ENCODE data around the gene DEK. TPM values are rescaled to one million over a fixed set of nuclear protein-coding genes. Genes with fewer than 3 reads are reported as not detected.

DEK gene
- total RNA-seq, 2 experiments from 2014 or later, result 223 to 241 TPM

DNA sequence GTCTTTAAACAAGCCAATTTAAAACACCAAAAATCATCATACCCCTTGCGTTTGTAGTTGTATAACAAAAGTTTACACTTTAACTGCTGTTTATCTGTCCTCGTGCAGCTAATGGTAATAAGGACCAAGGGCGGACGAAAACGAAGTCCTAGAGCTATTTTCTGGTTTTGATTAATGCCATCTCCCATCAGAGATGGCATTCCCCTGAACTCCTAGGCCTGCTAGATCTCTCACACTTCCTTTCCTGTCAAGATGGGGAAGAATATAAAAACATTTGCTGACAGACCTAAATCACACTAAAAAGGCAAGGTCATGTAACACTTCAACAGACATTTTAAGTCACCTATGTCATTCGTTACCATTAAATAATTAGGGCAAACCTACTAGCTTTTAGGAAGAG lies 9.5 kb downstream of the DEK start:
- no peak overlapping the region for H3K4me3 Mint-ChIP-seq
- H3K36me3 Mint-ChIP-seq, result peaks cover 59% of the 10 kb centered on the region
- peaks cover 22% of the 10 kb centered on the region for H3K4me1 Mint-ChIP-seq
- H3K27me3 Mint-ChIP-seq, result no peaks in the 10 kb centered on the region
- no peak overlapping the region for H3K27ac Mint-ChIP-seq
- DNase-seq, result no peak
- no peaks in the 10 kb centered on the region for H3K9me3 Mint-ChIP-seq

DNA sequence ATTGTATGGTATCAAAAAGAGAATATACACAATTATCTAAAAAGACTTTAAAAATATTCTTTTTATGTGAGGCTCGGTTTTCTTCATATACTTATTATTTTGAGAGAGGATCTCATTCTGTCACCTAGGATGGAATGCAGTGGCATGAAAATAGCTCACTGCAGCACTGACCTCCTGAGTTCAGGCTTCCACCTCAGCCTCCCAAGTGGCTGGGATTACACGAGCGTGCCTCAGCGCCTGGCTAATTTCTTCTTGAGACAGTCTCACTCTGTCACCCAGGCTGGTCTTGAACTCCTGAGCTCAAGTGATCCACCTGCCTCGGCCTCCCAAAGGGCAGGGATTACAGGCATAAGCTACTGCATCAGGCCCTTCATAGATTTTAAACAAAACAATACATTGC lies 10.7 kb downstream of the DEK start:
- Mint-ChIP-seq H3K27me3 (no peaks in the 10 kb centered on the region), H3K9me3 (no peaks in the 10 kb centered on the region), H3K4me3 (no peak overlapping the region), H3K27ac (no peak overlapping the region), H3K36me3 (peaks cover 62% of the 10 kb centered on the region), H3K4me1 (peaks cover 16% of the 10 kb centered on the region)
- DNase-seq, result no peak

DNA sequence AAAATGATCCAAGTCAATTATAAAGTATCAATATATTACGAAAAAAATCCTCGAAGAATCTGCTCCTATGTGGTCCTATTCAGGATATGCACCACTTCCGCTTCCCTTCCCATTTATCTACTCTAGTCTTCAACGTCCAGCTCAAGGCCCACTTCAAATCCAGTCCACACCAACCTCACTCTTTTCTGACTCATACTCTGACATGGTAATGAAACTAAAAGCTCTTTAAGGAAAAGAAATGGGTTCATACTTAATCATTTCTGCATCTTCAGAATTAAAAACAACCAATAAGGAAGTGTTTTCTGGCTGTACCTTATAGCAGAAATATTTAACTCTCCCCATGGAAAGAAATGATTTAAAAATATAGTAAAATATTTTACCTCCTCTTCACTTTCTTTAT lies 15.1 kb downstream of the DEK start:
- H3K9me3 Mint-ChIP-seq, result peaks cover 10% of the 10 kb centered on the region
- peaks cover 74% of the 10 kb centered on the region for H3K36me3 Mint-ChIP-seq
- H3K27ac Mint-ChIP-seq, result no peak overlapping the region
- no peaks in the 10 kb centered on the region for H3K27me3 Mint-ChIP-seq
- no peak overlapping the region for H3K4me3 Mint-ChIP-seq
- DNase-seq, result no peak
- H3K4me1 Mint-ChIP-seq, result peaks cover 31% of the 10 kb centered on the region

DNA sequence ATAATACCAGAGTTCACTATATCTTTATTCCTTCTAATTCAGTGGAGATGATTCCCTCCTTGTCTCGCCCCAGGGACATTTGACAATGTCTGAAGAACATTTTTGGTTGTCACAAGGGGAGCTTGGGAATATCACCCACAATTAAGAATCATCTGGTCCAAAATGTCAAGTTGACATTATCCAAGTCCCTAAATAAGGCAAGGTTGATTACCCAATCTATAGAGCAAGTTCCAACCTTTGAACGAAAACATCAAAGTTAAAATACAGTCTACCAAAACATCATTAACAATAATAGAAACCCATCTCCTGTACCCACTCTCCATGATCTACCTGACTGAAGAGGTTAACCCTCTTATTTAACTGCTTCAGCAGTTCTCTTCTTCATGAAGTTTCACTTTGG lies 15.6 kb downstream of the DEK start:
- Mint-ChIP-seq H3K27me3 (no peaks in the 10 kb centered on the region), H3K27ac (no peak overlapping the region), H3K4me3 (no peak overlapping the region), H3K4me1 (peaks cover 34% of the 10 kb centered on the region), H3K36me3 (peaks cover 77% of the 10 kb centered on the region), H3K9me3 (peaks cover 10% of the 10 kb centered on the region)
- DNase-seq, result no peak

DNA sequence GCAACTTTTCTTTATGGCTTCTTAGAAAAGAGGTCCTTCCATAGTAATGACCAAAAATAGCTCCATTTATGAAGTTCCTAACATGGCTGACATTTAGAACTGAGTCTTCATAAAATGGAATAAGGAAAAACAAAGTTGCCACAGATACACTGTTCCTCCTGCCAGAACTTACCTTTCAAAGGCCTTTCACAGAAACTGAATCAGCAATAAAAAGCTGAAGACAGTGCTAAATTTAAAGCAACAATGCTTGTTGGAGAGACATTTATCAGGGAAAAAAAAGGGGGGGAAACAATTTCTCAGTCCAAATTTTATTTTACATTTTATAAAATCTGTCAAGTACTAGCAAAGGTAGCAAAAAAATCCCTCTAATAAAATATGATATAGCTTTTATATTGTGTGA lies 17.3 kb downstream of the DEK start:
- Mint-ChIP-seq H3K27ac (no peak overlapping the region), H3K4me1 (peaks cover 45% of the 10 kb centered on the region), H3K36me3 (peaks cover 83% of the 10 kb centered on the region), H3K9me3 (peaks cover 12% of the 10 kb centered on the region), H3K4me3 (no peak overlapping the region), H3K27me3 (no peaks in the 10 kb centered on the region)
- no peak for DNase-seq

DNA sequence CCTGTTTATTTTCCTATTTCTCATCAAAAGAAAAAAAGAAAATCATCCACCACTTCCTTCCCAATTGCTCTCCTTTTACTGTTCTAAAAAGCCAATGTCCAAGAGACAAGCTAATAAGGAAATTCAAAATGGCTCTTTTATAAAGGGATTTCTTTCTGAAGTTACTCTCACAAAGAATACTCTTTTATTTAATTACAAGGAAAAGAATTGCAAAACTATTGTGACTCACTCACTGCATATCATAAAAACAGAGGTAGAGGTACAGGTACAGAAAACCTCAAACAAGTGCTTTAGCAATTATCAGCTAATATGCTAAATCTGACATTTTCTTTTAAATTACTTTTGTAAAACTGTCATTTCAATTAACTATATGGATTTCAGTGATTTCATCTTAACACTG lies 18.1 kb downstream of the DEK start:
- Mint-ChIP-seq H3K27ac (peak overlapping the region; percentile 62), H3K4me1 (peaks cover 50% of the 10 kb centered on the region), H3K9me3 (peaks cover 12% of the 10 kb centered on the region), H3K27me3 (no peaks in the 10 kb centered on the region), H3K36me3 (peaks cover 82% of the 10 kb centered on the region), H3K4me3 (no peak overlapping the region)
- DNase-seq, result no peak

DNA sequence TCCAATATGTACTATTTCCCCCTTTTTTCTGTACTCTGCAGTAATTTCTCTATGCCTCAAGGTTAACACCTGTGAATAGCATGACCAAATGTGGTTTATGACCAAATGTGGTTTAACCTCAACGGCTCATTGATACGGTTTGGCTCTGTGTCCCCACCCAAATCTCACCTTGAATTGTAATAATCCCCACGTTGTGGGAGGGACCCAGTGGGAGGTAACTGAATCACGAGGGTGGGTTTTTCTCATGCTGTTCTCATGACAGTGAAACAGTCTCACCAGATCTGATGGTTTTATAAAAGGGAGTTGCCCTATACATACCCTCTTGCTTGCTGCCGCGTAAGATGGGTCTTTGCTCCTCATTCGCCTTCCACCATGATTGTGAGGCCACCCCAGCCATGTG lies 18.7 kb downstream of the DEK start:
- H3K36me3 Mint-ChIP-seq, result peaks cover 85% of the 10 kb centered on the region
- H3K4me1 Mint-ChIP-seq, result peaks cover 54% of the 10 kb centered on the region
- H3K27me3 Mint-ChIP-seq, result no peaks in the 10 kb centered on the region
- H3K4me3 Mint-ChIP-seq, result no peak overlapping the region
- peak overlapping the region; percentile 62 for H3K27ac Mint-ChIP-seq
- H3K9me3 Mint-ChIP-seq, result peaks cover 12% of the 10 kb centered on the region
- DNase-seq, result peak; percentile 48

DNA sequence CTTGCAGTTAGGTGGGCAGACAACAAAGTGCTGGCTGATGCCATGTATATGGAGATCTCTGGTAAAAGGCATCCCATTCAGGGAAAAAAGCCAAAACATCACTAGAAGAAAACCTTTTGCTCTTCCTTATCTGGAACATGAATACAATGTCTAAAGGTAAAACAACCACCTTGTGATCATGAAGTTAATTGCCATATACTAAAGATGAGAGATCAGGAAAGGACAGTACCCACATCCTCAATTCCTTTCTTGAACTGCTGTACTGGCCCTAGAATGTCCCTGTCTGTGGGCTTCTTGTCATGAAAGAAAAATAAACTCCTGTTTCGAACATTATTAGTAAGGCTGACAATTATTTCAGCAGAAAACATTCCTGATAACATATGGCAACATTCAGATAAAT lies 19.3 kb downstream of the DEK start:
- peaks cover 12% of the 10 kb centered on the region for H3K9me3 Mint-ChIP-seq
- no peaks in the 10 kb centered on the region for H3K27me3 Mint-ChIP-seq
- H3K4me3 Mint-ChIP-seq, result no peak overlapping the region
- peaks cover 54% of the 10 kb centered on the region for H3K4me1 Mint-ChIP-seq
- no peak for DNase-seq
- peaks cover 85% of the 10 kb centered on the region for H3K36me3 Mint-ChIP-seq
- peak overlapping the region; percentile 62 for H3K27ac Mint-ChIP-seq

DNA sequence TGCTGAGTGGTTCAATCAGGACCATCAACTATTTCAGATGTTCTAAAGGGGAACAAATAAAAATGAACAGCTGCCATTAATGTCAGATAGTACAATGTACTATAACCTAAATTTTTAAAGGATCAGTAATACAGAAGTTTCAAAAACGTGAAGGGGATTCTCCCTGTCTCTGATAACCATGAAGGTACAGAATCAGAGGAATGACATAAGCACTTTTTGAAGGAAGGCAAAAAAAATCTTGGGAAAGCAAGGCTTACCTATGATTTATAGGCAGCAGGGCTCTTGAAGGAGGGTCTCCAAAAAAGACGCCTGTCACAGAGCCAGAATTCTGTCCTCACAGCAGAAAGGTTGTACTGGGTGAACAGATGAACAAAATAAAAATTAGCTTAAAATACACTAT lies 20.1 kb downstream of the DEK start:
- Mint-ChIP-seq H3K27me3 (no peaks in the 10 kb centered on the region), H3K36me3 (peaks cover 80% of the 10 kb centered on the region), H3K4me1 (peaks cover 54% of the 10 kb centered on the region), H3K27ac (no peak overlapping the region), H3K9me3 (peaks cover 12% of the 10 kb centered on the region), H3K4me3 (no peak overlapping the region)
- DNase-seq, result no peak

DNA sequence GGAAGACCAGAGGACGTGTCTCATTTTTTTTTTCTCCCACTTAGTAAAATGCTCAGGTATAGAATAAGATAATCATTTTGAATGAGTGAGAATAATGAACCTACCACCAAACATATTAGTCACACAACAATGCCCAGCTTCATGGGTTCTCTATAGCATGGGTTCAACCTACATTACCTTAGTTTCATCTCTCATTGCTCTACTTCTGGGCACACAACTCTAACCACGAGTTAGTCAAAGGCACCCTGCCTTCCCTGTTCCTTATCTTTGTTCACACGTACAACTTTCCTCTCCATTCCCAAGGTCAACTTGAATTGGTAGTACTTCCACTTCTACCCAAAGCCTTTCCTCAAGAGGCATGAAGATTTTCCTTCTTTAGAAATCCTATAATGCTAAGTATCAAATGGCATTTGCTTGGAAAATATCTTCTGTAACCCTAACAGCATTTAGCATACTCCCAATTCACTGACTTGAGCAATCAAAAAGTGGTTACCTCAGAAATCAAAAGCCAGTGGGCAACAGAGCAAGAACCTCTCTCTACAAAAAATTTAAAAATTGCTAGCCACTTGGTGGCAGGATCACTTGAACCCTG lies 20.9 kb downstream of the DEK start:
- H3K4me3 Mint-ChIP-seq, result no peak overlapping the region
- no peak for DNase-seq
- H3K27ac Mint-ChIP-seq, result peak overlapping the region; percentile 46
- peaks cover 51% of the 10 kb centered on the region for H3K4me1 Mint-ChIP-seq
- H3K9me3 Mint-ChIP-seq, result peaks cover 12% of the 10 kb centered on the region
- no peaks in the 10 kb centered on the region for H3K27me3 Mint-ChIP-seq
- H3K36me3 Mint-ChIP-seq, result peaks cover 77% of the 10 kb centered on the region

DNA sequence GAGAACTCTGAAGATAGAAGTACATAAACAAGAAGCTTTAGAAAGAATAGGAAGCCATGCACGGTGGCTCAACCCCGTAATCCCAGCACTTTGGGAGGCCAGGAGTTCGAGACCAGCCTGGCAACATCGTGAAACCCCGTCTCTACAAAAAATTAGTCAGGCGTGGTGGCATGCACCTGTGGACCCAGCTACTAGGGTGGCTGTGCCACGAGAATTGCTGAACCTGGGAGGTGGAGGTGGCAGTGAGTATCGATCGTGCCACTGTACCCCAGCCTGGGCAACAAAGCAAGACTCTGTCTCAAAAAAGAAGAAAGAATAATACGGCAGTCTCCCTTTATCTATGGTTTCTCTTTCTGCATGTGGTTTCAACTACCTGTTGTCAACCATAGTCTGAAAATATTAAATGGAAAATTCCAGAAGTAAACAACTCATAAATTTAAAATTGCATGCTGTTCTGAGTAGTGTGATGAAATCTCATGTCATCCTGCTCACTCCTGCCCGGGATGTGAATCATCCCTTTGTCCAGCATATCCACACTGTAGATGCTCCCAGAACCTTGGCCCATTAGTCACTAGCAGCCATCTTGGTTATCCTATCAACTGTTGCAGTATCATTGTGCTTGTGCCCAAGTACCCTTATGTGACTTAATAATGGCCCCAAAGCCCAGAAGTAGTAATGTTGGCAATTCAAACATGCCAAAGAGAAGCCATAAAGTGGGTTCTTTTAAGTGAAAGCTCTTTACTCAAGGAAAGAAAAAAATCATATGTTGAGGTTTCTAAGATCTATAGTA lies 22.1 kb downstream of the DEK start:
- Mint-ChIP-seq H3K27me3 (no peaks in the 10 kb centered on the region), H3K9me3 (peaks cover 12% of the 10 kb centered on the region), H3K4me3 (peak overlapping the region; percentile 32), H3K4me1 (peaks cover 51% of the 10 kb centered on the region), H3K27ac (peak overlapping the region; percentile 77), H3K36me3 (peaks cover 77% of the 10 kb centered on the region)
- no peak for DNase-seq

DNA sequence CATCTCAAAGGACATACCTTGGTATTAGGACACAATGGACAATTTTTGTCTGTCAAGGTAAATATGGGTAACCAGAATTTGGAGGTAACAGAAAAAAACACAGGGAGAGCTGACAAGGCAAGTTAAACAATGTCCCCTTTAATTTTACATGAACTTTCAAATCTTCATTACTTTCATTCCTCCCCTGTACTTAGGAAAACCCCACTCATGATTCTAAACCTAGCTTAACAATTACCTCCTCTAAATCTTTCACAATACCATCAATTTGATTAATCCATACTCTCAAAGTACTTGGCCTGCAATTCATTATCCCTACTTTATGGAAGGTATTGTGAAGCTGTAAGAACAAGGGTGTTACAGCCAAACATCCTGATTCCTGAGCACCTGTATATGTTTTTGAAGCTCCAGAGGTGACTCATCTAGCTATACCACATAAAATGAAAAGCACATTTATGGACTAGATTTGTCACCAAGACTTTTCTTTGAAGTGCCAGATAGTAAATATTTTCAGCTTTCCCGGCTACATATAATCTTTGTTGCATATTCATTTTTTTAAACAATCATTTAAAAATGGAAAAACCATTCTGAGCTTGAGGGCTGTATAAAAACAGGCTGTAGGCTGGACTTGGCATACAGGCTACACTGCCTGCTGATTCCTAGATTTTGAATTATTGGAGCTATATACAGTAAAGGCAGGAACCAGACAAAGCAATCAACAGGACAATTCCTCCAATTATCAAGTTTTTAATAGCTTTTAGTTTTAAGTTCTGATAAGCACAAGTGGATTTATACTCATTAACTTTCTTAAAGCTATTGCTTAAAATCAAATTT lies 22.9 kb downstream of the DEK start:
- H3K27ac Mint-ChIP-seq, result peak overlapping the region; percentile 16
- no peak for DNase-seq
- peaks cover 73% of the 10 kb centered on the region for H3K36me3 Mint-ChIP-seq
- peaks cover 48% of the 10 kb centered on the region for H3K4me1 Mint-ChIP-seq
- peaks cover 12% of the 10 kb centered on the region for H3K9me3 Mint-ChIP-seq
- no peaks in the 10 kb centered on the region for H3K27me3 Mint-ChIP-seq
- H3K4me3 Mint-ChIP-seq, result no peak overlapping the region

DNA sequence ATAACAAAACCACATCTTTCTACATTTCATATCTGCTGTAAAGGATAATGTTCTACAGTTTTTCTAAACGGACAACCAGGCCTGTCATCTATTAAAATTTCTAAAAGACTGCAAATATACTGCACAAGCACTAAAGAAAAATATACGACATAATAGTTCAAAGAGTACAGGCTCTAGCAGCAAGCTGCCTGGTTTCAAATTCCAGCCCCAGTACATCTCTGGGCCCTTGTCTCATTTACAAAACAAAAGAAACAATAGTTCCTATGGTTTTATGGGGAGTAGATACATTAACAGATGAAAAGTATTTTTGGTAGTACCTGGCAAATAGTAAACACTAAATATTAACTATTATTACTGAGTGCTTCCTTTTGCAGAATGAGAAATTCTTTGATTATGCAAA lies 24.1 kb downstream of the DEK start:
- Mint-ChIP-seq H3K27me3 (no peaks in the 10 kb centered on the region), H3K9me3 (peaks cover 3% of the 10 kb centered on the region), H3K36me3 (peaks cover 71% of the 10 kb centered on the region), H3K4me1 (peaks cover 36% of the 10 kb centered on the region), H3K27ac (no peak overlapping the region), H3K4me3 (no peak overlapping the region)
- no peak for DNase-seq

DNA sequence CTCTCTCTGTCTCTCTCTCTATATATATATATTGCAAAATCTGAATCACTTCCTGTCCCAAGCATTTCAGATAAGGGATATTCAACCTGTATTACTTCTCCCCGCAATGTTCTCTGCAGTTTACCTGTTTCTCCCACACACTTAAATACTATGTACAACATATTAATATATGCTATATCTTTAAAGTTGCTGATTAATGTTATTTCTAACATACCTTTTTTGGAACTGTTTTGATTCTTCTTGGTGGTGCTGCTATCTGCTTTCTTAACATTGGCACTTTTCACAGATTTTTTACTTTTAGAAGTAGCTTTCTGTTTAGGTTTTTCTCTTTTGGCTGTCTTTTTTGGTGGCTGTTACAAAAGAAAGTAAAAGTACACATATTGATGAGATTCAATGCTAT lies 27.2 kb downstream of the DEK start:
- Mint-ChIP-seq H3K36me3 (peaks cover 70% of the 10 kb centered on the region), H3K27ac (no peak overlapping the region)

DNA sequence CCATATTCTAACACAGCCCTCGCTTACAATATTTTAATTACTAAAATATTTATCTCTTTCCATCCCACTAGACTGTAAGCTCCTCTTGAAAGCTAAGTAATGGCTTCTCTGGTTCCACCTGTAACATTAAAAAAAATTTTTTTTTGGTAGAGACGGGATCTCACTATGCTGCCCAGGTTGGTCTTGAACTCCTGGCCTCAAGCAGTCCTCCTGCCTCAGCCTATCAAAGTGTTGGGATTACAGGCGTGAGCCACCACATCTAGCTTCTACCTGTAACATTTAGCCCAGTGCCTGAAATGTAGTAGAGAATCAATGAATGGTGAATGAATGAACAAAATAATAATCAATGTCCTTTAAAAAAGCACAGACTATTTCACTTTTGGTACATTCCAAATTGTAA lies 28.8 kb downstream of the DEK start:
- DNase-seq, result no peak
- no peak overlapping the region for H3K4me3 Mint-ChIP-seq
- H3K27me3 Mint-ChIP-seq, result no peaks in the 10 kb centered on the region
- peaks cover 4% of the 10 kb centered on the region for H3K4me1 Mint-ChIP-seq
- H3K27ac Mint-ChIP-seq, result no peak overlapping the region
- H3K9me3 Mint-ChIP-seq, result peaks cover 33% of the 10 kb centered on the region
- peaks cover 75% of the 10 kb centered on the region for H3K36me3 Mint-ChIP-seq

More for the DNA sequence above, 27.2 kb downstream of the DEK start:
- no peak for DNase-seq
- H3K4me1 Mint-ChIP-seq, result peaks cover 16% of the 10 kb centered on the region
- no peak overlapping the region for H3K4me3 Mint-ChIP-seq
- no peaks in the 10 kb centered on the region for H3K27me3 Mint-ChIP-seq
- peaks cover 19% of the 10 kb centered on the region for H3K9me3 Mint-ChIP-seq

All from activated naive CD8-positive, alpha-beta T cell treated with anti-CD3 and anti-CD28 coated beads for 36 hours (primary cell).